Stimulated activated CD4-positive, alpha-beta T cell treated with anti-CD3 and anti-CD28 coated beads, TNF-alpha, amount 100 ng/mL, for 48 hours (primary cell): Measurements from ENCODE around the gene MEIOSIN.
A peak's percentile ranks its signal among the peaks of the same experiment; 100 is the strongest.
"Not testable (repeated sequence)": the region's sequence is repeated elsewhere in the genome, so short reads cannot be mapped to it uniquely, and the experiment has no call there.

Experiments used
- DNase-seq, 3 donors: peaks; one replicate each; pipeline ENCODE4 v3.0.0-alpha.2; 2020; ENCODE audit warnings: low read depth in 3 of 3

MEIOSIN gene

DNA sequence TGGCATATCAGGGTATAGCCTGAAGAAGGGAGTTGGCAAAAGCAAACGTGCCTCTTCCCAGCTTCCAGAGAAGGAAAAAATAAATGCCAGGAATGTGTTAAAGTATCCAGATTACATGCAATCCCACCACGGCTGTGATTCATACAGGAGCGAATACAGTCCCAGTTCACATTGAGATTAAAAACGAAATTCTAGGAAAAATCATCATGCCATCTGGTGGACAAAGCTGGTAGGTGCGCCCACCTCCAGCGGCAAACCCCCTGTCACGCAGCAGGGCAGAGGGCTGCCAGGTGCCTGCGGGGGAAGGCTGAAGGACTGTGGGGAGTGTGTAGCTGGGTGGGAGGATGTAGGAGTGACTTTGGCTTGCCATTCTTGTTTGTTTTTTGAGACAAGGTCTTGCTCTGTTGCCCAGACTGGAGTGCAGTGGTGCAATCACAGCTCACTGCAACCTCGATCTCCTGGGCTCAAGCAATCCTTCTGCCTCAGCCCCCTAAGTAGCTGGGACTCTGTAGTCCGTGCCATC is 65.8 kb downstream of the MEIOSIN start:
- peak in 2 of 3 donors; percentile 27 to 37 for DNase-seq

DNA sequence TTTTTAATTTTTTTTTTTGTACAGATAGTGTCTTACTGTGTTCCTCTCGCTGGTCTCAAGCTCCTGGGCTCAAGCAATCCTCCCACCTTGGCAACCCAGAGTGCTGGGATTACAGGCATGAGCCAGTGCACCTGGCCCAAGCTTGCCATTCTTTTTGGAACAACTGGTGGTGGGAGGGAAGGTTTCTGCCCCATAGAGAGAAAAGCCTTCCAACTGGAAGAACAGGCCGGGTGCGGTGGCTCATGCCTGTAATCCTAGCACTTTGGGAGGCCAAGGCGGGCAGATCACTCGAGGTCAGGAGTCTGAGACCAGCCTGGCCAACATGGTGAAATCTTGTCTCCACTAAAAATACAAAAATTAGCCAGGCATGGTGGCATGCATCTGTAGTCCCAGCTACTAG is 66.3 kb downstream of the MEIOSIN start:
- not testable (repeated sequence) for DNase-seq

DNA sequence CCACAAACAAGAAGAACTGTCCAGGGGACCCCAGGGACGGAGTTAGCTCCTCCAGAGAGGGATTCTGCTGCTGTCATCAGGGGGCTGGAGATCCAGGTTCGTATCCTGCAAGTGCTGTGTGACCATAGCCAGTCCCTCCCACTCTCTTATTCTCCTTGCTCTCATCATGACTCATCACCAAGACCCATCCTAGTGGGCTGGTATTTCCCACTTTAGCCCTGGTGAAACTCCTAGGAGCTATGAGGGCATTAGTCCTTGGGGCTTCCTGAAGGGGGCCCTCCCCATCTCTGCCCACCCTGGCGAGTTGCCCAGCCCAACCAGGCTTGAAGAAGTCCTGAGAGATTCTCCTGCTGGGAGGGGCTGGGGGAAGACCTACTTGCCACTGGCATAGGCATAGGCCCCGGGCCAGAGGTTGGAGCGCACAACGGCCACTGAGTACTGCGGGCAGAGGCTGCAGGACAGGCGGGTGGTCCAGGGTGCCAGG is 66.9 kb downstream of the MEIOSIN start:
- DNase-seq = no peak

- DNase-seq = no peak
These were observed 68.5 kb downstream of the MEIOSIN start for GRCh38 chr19:45801603-45802175.

- DNase-seq = no peak
These were observed 71.1 kb downstream of the MEIOSIN start for GRCh38 chr19:45804140-45804958.

GRCh38 chr19:45804959-45805230 is 71.7 kb downstream of the MEIOSIN start:
- no peak for DNase-seq

DNA sequence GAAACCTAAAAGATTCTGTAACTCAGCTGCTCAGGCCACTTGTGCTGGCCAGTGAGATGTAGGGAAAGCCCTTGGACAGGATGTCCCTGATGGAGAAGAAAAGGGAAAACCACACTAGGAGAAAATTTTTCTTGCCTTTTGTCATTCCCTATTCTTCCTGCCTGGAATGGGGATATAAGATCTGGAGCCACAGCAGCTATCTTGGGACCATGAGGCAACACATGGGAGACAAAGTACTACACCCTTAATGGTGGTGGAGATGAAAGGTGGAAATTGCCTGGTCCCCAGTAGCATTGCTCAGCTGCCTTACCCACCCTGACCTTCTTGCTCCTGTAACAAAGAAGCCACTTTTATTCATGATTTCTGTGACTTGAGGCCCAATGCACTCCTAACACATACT is 72.5 kb downstream of the MEIOSIN start:
- no peak for DNase-seq

DNA sequence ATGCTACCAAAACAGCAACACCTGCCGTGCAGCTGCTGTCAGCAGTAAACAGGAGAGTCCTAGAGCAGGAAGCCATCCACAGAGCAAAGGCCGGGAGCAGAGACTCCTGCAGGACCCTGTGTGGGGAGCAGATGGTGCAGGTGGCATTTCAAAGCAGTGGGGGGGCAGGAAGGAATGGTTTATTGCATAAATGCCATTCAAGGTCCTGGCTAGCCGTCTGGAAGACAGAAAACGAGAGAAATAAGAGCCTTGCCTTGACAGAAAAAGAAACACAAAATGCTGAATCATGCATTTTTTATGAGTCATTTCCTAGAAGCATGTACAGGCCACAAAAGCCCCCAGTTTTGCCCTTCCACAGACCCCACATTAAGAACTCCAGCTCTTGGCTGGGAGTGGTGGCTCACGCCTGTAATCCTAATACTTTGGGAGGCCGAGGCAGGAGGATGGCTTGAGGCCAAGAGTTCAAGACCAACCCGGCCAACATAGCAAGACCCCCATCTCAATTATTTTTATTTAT is 76.5 kb downstream of the MEIOSIN start:
- DNase-seq = no peak

DNA sequence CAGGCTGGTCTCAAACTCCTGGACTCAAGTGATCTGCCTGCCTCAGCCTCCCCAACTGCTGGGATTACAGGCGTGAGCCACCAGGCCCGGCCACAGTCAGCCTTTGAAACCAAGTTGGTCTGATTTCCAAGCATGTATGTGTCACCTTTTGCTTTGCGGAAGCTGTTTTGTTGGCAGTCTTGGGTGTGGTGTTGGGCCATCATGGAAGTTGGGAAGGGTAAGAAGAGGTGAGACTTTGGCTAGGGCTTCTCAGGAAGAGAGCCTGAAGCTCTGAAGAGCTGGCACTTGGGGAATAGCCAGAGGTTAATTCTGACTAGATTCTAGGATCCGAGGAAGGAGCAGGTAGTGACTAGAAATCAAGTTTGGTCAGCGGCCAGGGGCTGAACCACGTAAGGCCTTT is 79.1 kb downstream of the MEIOSIN start:
- no peak for DNase-seq
